GM18498 (cell line): Measurements from ENCODE around the gene FFAR3.
"Not testable (repeated sequence)": the region's sequence is repeated elsewhere in the genome, so short reads cannot be mapped to it uniquely, and the experiment has no call there.

Experiments used
- ATAC-seq: cut with Tn5 transposase; IDR thresholded peaks from one replicate; pipeline ENCODE4 v1.9.1; 2021; ENCODE audit warnings: mild to moderate bottlenecking, moderate library complexity; ENCODE audit not compliant: unreplicated experiment

Gene FFAR3

GRCh38 chr19:35373492-35373891, 15.2 kb downstream of the FFAR3 start:
- ATAC-seq, result no peak

GRCh38 chr19:35374031-35374430, 15.8 kb downstream of the FFAR3 start:
- ATAC-seq, result not testable (repeated sequence)

GRCh38 chr19:35375505-35376307, 17.4 kb downstream of the FFAR3 start:
- ATAC-seq, result no peak

GRCh38 chr19:35377656-35378055, 19.4 kb downstream of the FFAR3 start:
- no peak for ATAC-seq

- no peak for ATAC-seq
Measured at GRCh38 chr19:35378356-35378755, 20.1 kb downstream of the FFAR3 start.

GRCh38 chr19:35379545-35379944, 21.3 kb downstream of the FFAR3 start:
- ATAC-seq, result not testable (repeated sequence)

- no peak for ATAC-seq
Measured at GRCh38 chr19:35379992-35380391, 21.7 kb downstream of the FFAR3 start.

GRCh38 chr19:35380450-35381124, 22.3 kb downstream of the FFAR3 start:
- ATAC-seq, result no peak

- no peak for ATAC-seq
Measured at GRCh38 chr19:35381318-35381717, 23.1 kb downstream of the FFAR3 start.

GRCh38 chr19:35381926-35382325, 23.7 kb downstream of the FFAR3 start:
- ATAC-seq, result no peak

GRCh38 chr19:35383536-35383935, 25.3 kb downstream of the FFAR3 start:
- no peak for ATAC-seq

- ATAC-seq, result no peak
Measured at GRCh38 chr19:35388277-35389054, 30.2 kb downstream of the FFAR3 start.

- ATAC-seq, result no peak
Measured at GRCh38 chr19:35389192-35389861, 31.1 kb downstream of the FFAR3 start.

- ATAC-seq, result no peak
Measured at GRCh38 chr19:35392742-35393715, 34.8 kb downstream of the FFAR3 start.

GRCh38 chr19:35395382-35396199, 37.3 kb downstream of the FFAR3 start:
- no peak for ATAC-seq

- ATAC-seq, result no peak
Measured at GRCh38 chr19:35396240-35396885, 38.1 kb downstream of the FFAR3 start.

GRCh38 chr19:35397064-35397463, 38.8 kb downstream of the FFAR3 start:
- ATAC-seq, result no peak

- no peak for ATAC-seq
Measured at GRCh38 chr19:35398570-35398969, 40.3 kb downstream of the FFAR3 start.

GRCh38 chr19:35399231-35399630, 41.0 kb downstream of the FFAR3 start:
- ATAC-seq, result no peak
